CD4-positive, alpha-beta T cell treated with Interleukin-15 for 4 hours (primary cell): ENCODE measurements around the gene MARCHF6.
"Not testable (repeated sequence)": the region's sequence is repeated elsewhere in the genome, so short reads cannot be mapped to it uniquely, and the experiment has no call there.

ENCODE experiments used
- DNase-seq: peaks from one replicate; pipeline ENCODE4 v3.0.0-alpha.2; 2020; ENCODE audit warnings: low spot score

The MARCHF6 gene

GRCh38 chr5:10353241-10354047 lies at the start of gene MARCHF6:
MARCHF6 (plus strand) TSS chr5:10353695; CDS start chr5:10353899, 204 bp downstream.
- peak; percentile 94 for DNase-seq

GRCh38 chr5:10303699-10304170 lies 49.8 kb upstream of the MARCHF6 start:
- DNase-seq: no peak

GRCh38 chr5:10304932-10305331 lies 48.6 kb upstream of the MARCHF6 start:
- DNase-seq: no peak

- DNase-seq: no peak
These were observed 47.4 kb upstream of the MARCHF6 start for GRCh38 chr5:10306114-10306513.

- DNase-seq: no peak
These were observed 46.7 kb upstream of the MARCHF6 start for GRCh38 chr5:10306806-10307205.

GRCh38 chr5:10307206-10308148 lies 46.0 kb upstream of the MARCHF6 start, which contains the start of gene CMBL:
CMBL (minus strand) TSS chr5:10307902; CDS start chr5:10290762, 17,140 bp downstream.
- no peak for DNase-seq

- no peak for DNase-seq
These were observed 44.7 kb upstream of the MARCHF6 start for GRCh38 chr5:10308844-10309243.

GRCh38 chr5:10310066-10310779 lies 43.3 kb upstream of the MARCHF6 start:
- no peak for DNase-seq

GRCh38 chr5:10310835-10311570 lies 42.5 kb upstream of the MARCHF6 start:
- DNase-seq: not testable (repeated sequence)

- no peak for DNase-seq
These were observed 41.7 kb upstream of the MARCHF6 start for GRCh38 chr5:10311595-10312425.

GRCh38 chr5:10315201-10315600 lies 38.3 kb upstream of the MARCHF6 start:
- no peak for DNase-seq

- DNase-seq: no peak
These were observed 37.5 kb upstream of the MARCHF6 start for GRCh38 chr5:10315824-10316509.

GRCh38 chr5:10317825-10318682 lies 35.4 kb upstream of the MARCHF6 start:
- no peak for DNase-seq

GRCh38 chr5:10319202-10319851 lies 34.2 kb upstream of the MARCHF6 start:
- no peak for DNase-seq

GRCh38 chr5:10320793-10321192 lies 32.7 kb upstream of the MARCHF6 start:
- DNase-seq: no peak

- DNase-seq: no peak
These were observed 31.6 kb upstream of the MARCHF6 start for GRCh38 chr5:10321882-10322281.

GRCh38 chr5:10323588-10324488 lies 29.7 kb upstream of the MARCHF6 start:
- no peak for DNase-seq
